Glomerular endothelial cell (primary cell): ENCODE data around the gene SLC2A13. TPM values are rescaled to one million over a fixed set of nuclear protein-coding genes. Genes with fewer than 3 reads are reported as not detected.
"Not testable (repeated sequence)": the region's sequence is repeated elsewhere in the genome, so short reads cannot be mapped to it uniquely, and the experiment has no call there.

ENCODE experiments used
- DNase-seq: peaks from one replicate; pipeline ENCODE4 v3.0.0-alpha.2; 2011; ENCODE audit warnings: low read depth, low spot score; ENCODE audit errors: extremely low read depth
- total RNA-seq: library from RNA; depleted of rRNA; stranded (reverse); fragments of >200 nt; gene quantifications from 2 replicates; pipeline ENCODE4 v1.2.3, GENCODE V29; 2015

Gene SLC2A13
- total RNA-seq, 1 donor from 2014 or later: 5.7 TPM

DNA sequence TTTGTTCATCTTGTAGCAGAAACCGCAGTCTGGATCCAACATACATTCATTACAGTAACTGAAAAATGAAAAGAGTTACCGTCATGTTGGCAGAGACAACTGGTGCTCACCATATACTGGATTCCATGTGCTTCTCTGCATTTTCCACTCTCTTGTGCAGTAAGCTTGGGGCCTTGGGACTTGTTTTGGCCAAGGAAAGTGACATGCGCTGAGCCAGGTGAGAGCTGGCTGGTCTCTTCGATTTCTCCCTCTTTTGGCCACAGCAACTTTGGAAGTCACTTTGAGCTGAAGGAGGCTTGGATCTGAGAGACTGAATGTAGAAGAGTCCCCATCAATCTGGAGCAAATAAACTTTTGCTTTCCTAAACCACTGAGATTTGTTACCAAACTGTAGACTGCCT lies 275.7 kb downstream of the SLC2A13 start:
- DNase-seq: no peak

GRCh38 chr12:39824505-39825212 lies 281.2 kb downstream of the SLC2A13 start:
- no peak for DNase-seq

GRCh38 chr12:39816671-39817185 lies 289.2 kb downstream of the SLC2A13 start:
- DNase-seq: no peak

DNA sequence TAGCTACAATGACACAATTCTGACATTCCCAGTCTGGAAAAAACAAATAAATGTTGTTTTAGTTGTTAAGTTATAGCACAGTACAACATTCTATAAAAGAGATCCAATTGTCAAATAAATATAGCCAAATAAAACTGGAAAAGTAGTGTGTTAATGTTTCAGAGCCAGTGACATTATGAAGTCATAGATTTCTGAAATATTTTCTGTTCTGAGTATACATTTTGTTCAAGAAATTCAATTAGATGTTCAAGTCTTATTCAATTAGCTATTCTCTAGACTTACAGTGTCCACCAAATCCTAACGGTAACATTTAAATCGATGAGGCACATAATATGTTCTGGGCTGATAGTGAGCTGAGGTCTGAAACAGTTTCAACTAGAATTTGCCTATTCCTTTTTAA lies 290.1 kb downstream of the SLC2A13 start:
- no peak for DNase-seq

GRCh38 chr12:39814626-39815025 lies 291.3 kb downstream of the SLC2A13 start:
- no peak for DNase-seq

- no peak for DNase-seq
Observed at GRCh38 chr12:39813776-39814175, 292.1 kb downstream of the SLC2A13 start.

DNA sequence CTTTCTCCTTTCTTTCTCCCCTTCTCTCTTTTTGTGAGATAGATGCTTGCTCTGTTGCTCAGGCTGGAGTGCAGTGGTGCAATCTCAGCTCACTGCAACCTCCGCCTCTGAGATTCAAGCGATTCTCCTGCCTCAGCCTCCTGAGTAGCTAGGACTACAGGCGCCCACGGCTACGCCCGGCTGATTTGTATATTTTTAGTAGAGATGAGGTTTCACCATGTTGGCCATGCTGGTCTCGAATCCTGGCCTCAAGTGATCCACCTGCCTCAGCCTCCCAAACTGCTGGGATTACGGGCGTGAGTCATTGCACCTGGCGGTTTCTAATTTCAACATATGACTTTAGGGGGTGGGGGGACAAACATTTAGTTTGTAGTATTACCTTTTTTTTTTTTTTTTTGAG lies 293.4 kb downstream of the SLC2A13 start:
- not testable (repeated sequence) for DNase-seq

GRCh38 chr12:39807043-39807442 lies 298.8 kb downstream of the SLC2A13 start:
- DNase-seq: no peak

DNA sequence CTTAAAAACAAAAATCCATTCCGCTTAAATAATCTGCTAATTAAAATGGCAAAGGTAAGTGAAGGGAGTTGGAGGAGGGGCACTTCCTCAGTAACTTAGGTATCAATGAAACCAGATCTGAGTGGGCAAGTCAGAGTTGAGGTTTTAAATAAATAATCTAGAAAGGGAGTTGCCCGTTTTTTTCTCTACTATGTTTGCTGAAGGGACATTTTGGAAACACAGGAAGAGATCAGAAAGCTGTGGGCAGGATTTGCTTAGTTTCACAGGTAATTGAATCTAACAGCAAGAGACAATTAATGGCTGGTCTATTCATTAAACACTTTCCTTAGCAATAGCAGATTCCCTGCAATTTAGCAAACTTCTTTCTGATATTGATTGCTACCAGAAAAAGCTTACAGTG lies 300.2 kb downstream of the SLC2A13 start:
- DNase-seq: no peak

DNA sequence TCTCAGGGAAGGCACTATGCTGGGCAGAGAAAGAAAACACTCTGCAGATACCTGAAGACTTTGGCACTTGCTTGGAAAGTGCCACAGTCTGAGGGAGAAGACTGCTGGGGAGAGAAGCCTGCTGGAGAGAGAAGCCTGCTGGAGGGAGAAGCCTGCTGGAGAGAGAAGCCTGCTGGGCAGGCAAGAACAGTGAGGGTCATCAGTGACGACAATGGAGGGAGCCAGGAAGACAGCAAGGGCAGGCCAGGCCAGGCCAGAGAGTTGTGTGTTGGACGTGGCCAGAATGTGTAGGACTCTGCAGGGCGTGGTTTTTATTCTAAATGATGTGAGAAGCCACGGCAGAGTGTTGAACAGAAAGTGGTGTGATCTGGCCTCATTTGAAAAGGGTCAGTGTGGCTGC lies 301.0 kb downstream of the SLC2A13 start:
- no peak for DNase-seq

- DNase-seq: no peak
Observed at GRCh38 chr12:39804479-39804878, 301.4 kb downstream of the SLC2A13 start.

GRCh38 chr12:39803151-39803550 lies 302.7 kb downstream of the SLC2A13 start:
- DNase-seq: no peak

- no peak for DNase-seq
Observed at GRCh38 chr12:39798977-39799376, 306.9 kb downstream of the SLC2A13 start.

DNA sequence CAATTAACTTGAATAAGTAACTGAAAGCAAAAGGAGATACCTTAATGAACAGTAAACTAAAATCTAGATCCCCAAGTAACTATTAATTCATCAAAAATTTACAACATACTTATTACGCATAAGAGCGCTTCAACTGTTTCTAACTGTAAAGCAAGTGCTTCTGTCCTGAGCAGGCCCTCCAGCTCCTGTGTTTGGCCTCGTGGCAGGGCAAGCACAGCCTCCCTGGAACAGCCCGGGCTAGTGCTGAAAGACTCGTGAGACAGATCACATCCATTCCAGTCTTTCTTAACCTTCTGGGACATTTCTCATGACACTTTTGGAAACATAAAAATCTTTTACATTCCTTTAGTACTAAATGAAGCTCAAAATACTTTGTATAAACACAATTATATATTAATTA lies 307.5 kb downstream of the SLC2A13 start:
- DNase-seq: no peak

DNA sequence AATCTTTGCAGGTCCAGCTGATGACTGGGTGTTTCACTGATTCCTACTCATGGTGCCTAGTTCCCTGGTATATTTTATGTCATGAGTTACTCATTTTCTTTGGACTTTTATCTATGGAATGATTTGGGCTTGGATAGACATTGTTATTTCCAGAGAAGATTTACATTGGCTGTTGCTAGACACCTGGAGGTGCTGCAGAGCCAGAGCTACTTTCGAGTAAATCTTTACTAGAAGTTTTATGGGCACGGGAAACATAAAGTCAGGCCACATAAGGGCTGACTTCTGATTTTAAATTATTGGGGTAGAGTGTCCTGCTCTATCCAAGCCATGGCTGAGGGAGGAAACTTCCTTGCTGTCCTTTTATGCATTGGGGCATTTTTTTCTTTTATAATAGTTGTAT lies 310.4 kb downstream of the SLC2A13 start:
- no peak for DNase-seq

GRCh38 chr12:39792938-39793337 lies 312.9 kb downstream of the SLC2A13 start:
- no peak for DNase-seq

DNA sequence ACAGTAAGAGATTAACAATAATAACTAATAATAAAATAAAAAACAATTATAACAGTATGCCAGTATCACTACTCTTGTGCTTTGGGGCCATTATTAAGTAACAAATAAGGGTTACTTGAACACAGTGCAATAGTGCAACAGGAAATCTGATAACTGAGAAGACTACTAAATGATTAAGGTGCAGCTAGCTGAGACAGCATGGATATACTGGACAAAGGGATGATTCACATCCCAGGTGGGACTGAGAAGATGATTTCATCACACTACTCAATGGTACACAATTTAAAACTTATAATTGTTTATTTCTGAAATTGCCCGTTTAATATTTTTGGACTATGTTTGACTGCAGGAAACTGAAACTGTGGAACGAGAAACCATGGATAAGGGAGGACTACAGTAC lies 317.6 kb downstream of the SLC2A13 start:
- DNase-seq: no peak

DNA sequence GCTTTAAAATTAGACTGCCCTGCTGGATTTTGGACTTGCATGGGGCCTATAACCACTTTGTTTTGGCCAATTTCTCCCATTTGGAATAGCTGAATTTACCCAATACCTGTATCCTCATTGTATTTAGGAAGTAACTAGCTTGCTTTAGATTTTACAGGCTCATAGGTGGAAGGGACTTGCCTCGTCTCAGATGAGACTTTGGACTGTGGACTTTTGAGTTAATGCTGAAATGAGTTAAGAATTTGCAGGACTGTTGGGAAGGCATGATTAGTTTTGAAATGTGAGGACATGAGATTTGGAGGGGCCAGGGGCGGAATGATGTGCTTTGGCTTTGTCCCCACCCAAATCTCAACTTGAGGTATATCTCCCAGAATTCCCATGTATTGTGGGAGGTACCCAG lies 320.1 kb downstream of the SLC2A13 start:
- not testable (repeated sequence) for DNase-seq

- DNase-seq: no peak
Observed at GRCh38 chr12:39782026-39782545, 323.8 kb downstream of the SLC2A13 start.

DNA sequence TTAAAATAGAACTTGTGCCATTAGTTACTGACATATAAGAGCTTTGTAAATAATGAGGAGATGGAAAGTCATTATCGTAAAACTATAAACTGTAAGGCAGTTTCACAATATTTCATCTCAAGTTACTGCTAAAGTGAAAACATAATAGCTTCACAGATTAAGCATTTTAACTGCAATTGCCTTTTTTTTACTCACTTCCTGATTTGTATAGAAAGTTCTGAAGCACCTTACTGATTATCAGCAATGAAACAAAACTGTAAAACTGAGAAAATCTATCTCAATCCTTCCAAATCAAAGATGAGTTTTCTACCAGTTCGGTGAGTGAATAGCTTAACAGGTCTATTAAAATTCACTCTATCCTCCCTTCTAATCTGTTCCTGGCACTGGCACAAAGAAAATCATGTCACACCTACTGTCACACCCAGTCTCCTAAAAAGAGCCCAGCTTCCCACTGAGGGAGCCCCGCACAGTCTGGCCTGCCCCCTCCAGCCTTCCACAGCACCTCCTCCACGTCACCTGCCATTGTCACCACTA lies 324.9 kb downstream of the SLC2A13 start:
- no peak for DNase-seq

DNA sequence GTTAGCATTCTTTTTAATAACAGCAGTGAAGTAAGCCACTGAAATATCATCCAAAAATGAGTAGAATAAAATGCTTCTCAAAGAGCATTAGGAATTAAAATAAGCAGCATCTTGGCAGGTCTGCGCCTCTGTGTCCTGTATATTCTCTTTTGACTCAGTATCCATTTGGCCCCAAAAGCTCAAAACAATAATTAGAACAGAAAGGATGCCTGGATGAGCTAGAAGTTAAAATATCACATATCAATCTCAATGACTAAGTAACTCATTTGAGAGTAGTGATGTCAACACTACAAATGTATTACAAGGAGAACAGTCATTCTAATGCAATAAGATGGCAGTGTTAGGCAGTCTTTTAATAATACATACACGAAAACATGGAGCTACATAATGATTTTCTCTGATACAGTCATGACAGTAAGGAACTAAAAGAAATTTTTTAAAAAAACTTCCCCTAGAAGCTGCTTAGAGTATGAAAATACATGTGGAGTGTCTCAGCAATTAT lies 325.4 kb downstream of the SLC2A13 start:
- DNase-seq: no peak

GRCh38 chr12:39779768-39780340 lies 326.0 kb downstream of the SLC2A13 start:
- no peak for DNase-seq
